Stimulated activated CD8-positive, alpha-beta memory T cell treated with anti-CD3 and anti-CD28 coated beads, Interleukin-2, amount 100 ng/mL, for 1 hour (primary cell): ENCODE results near the gene TAX1BP3.

ENCODE experiments used
- DNase-seq, 2 donors: peaks; one replicate each; pipeline ENCODE4 v3.0.0-alpha.2; 2020; ENCODE audit warnings: low read depth in 2 of 2

TAX1BP3 gene

GRCh38 chr17:3688027-3688553 is 19.7 kb upstream of the TAX1BP3 start:
- DNase-seq, result no peak

GRCh38 chr17:3685174-3685573 is 16.8 kb upstream of the TAX1BP3 start:
- DNase-seq, result no peak

- peak in 1 of 2 donors; percentile 38 for DNase-seq
Measured at GRCh38 chr17:3683054-3683511, 14.7 kb upstream of the TAX1BP3 start.

GRCh38 chr17:3682033-3682432 is 13.7 kb upstream of the TAX1BP3 start:
- DNase-seq, result no peak

- DNase-seq, result no peak
Measured at GRCh38 chr17:3681565-3681964, 13.2 kb upstream of the TAX1BP3 start.

GRCh38 chr17:3681057-3681456 is 12.7 kb upstream of the TAX1BP3 start:
- no peak for DNase-seq

- no peak for DNase-seq
Measured at GRCh38 chr17:3679531-3680126, 11.3 kb upstream of the TAX1BP3 start.

- no peak for DNase-seq
Measured at GRCh38 chr17:3678821-3679530, 10.6 kb upstream of the TAX1BP3 start.

- DNase-seq, result no peak
Measured at GRCh38 chr17:3678095-3678820, 9.9 kb upstream of the TAX1BP3 start.

- no peak for DNase-seq
Measured at GRCh38 chr17:3675886-3676285, 7.5 kb upstream of the TAX1BP3 start.

- DNase-seq, result no peak
Measured at GRCh38 chr17:3672571-3672970, 4.2 kb upstream of the TAX1BP3 start.

- no peak for DNase-seq
Measured at GRCh38 chr17:3669548-3669947, 1.2 kb upstream of the TAX1BP3 start.

- no peak for DNase-seq
Measured at GRCh38 chr17:3669085-3669347, 638 bp upstream of the TAX1BP3 start.

GRCh38 chr17:3667366-3668278 is 756 bp downstream of the TAX1BP3 start:
- no peak for DNase-seq

GRCh38 chr17:3666516-3666915 is 1.9 kb downstream of the TAX1BP3 start:
- no peak for DNase-seq

GRCh38 chr17:3665834-3666233 is 2.5 kb downstream of the TAX1BP3 start:
- DNase-seq, result no peak

- no peak for DNase-seq
Measured at GRCh38 chr17:3663102-3664011, 5.0 kb downstream of the TAX1BP3 start.

GRCh38 chr17:3660311-3660891 is 8.0 kb downstream of the TAX1BP3 start:
- DNase-seq, result no peak

- no peak for DNase-seq
Measured at GRCh38 chr17:3659541-3660111, 8.8 kb downstream of the TAX1BP3 start.
